SK-N-SH (cell line): ENCODE results near the gene TMEM269. TPM values are rescaled to one million over a fixed set of nuclear protein-coding genes. Genes with fewer than 3 reads are reported as not detected.

ENCODE experiments used
- CTCF ChIA-PET: fragments of 300-600, 350-600 bp; formaldehyde crosslinking; extraction: SDS; loops from one replicate; lab custom pipeline; 2021; lab: Yijun Ruan, JAX
- POLR2A ChIA-PET: fragments of 350-600 bp; sonication (Branson Sonifier 250); formaldehyde crosslinking; extraction: SDS; loops from one replicate; lab custom pipeline; 2020; ENCODE audit warnings: antibody characterized with exemption, inconsistent platforms; lab: Yijun Ruan, JAX
- DNase-seq: peaks from one replicate; pipeline ENCODE4 v3.0.0; 2012
- H2AFZ ChIP-seq: fragments of 200-600 bp; sonication (generic); 2 replicates; pipeline ENCODE4 v1.8.1; 2016; ENCODE audit warnings: antibody characterized with exemption, mild to moderate bottlenecking, low read depth
- H3F3A ChIP-seq: fragments of 200-600 bp; sonication (generic); replicated peaks from 2 replicates; pipeline ENCODE3; 2016; ENCODE audit warnings: antibody characterized with exemption, mild to moderate bottlenecking; ENCODE audit not compliant: insufficient read depth
- H3K27ac ChIP-seq, 2 experiments: fragments of 200-500 bp in 1 of 2; fragments of 200-600 bp in 1 of 2; sonication (Bioruptor generic) in 1 of 2; sonication (generic), shearing (Covaris generic) in 1 of 2; 2 replicates each; pipeline versions ENCODE4 v1.5.1 to v1.6.1; 2014 to 2016; ENCODE audit warnings: low read depth in 2 of 2, inconsistent platforms in 1 of 2, low read length in 1 of 2, mild to moderate bottlenecking in 1 of 2, mixed read lengths in 1 of 2
- H3K27me3 ChIP-seq: fragments of 200-600 bp; sonication (generic), shearing (Covaris generic); 2 replicates; pipeline ENCODE4 v1.6.1; 2016; ENCODE audit warnings: mixed run types; ENCODE audit not compliant: insufficient read depth
- H3K36me3 ChIP-seq, 2 experiments: fragments of 200-500 bp in 1 of 2; fragments of 200-600 bp in 1 of 2; sonication (Bioruptor generic) in 1 of 2; sonication (generic) in 1 of 2; replicated peaks in 1 of 2; 2 replicates each; pipeline versions ENCODE3 to v1.5.1; 2014 to 2016; ENCODE audit warnings: low read length in 1 of 2, mild to moderate bottlenecking in 1 of 2; ENCODE audit not compliant: insufficient read depth in 2 of 2, control insufficient read depth in 1 of 2
- H3K4me1 ChIP-seq, 2 experiments: fragments of 200-500 bp in 1 of 2; fragments of 200-600 bp in 1 of 2; sonication (Bioruptor generic) in 1 of 2; sonication (generic), shearing (Covaris generic) in 1 of 2; 2 replicates each; pipeline versions ENCODE4 v1.5.1 to v1.6.1; 2014 to 2016; ENCODE audit warnings: low read depth in 1 of 2, low read length in 1 of 2, mixed run types in 1 of 2; ENCODE audit not compliant: insufficient read depth in 2 of 2, control insufficient read depth in 1 of 2
- H3K4me2 ChIP-seq: fragments of 200-600 bp; sonication (generic), shearing (Covaris generic); 2 replicates; pipeline ENCODE4 v1.6.1; 2017; ENCODE audit warnings: mixed run types
- H3K4me3 ChIP-seq, 2 experiments: fragments of 200-500 bp in 1 of 2; fragments of 200-600 bp in 1 of 2; sonication (Bioruptor generic) in 1 of 2; sonication (generic), shearing (Covaris generic) in 1 of 2; 2 replicates each; pipeline versions ENCODE4 v1.5.1 to v1.8.1; 2014 to 2016; ENCODE audit warnings: low read depth in 2 of 2, inconsistent platforms in 1 of 2, low read length in 1 of 2, mild to moderate bottlenecking in 1 of 2, mixed read lengths in 1 of 2, moderate library complexity in 1 of 2
- H3K79me2 ChIP-seq: fragments of 200-600 bp; sonication (generic); 2 replicates; pipeline ENCODE4 v1.8.1; 2017; ENCODE audit warnings: mild to moderate bottlenecking; ENCODE audit not compliant: insufficient read depth
- H3K9ac ChIP-seq: fragments of 200-600 bp; sonication (generic); 2 replicates; pipeline ENCODE4 v1.6.1; 2017; ENCODE audit warnings: mixed run types
- H3K9me2 ChIP-seq: fragments of 200-600 bp; sonication (generic); 2 replicates; pipeline ENCODE4 v1.6.1; 2017; ENCODE audit warnings: mixed run types
- H3K9me3 ChIP-seq: fragments of 200-600 bp; sonication (generic); 2 replicates; pipeline ENCODE4 v1.6.1; 2017; ENCODE audit warnings: mixed run types, mild to moderate bottlenecking, moderate library complexity
- H4K20me1 ChIP-seq: fragments of 200-600 bp; sonication (generic); 2 replicates; pipeline ENCODE4 v1.6.1; 2017; ENCODE audit warnings: mild to moderate bottlenecking, mixed run types; ENCODE audit not compliant: insufficient read depth
- EZH2phosphoT487 ChIP-seq: fragments of 200-600 bp; sonication (generic); IDR thresholded peaks from 2 replicates; pipeline ENCODE4 v1.6.1; 2017; ENCODE audit warnings: low read depth, mixed run types, mild to moderate bottlenecking, antibody characterized with exemption, moderate library complexity, borderline replicate concordance
- FOXJ3 ChIP-seq: sonication (generic); formaldehyde crosslinking; IDR thresholded peaks from 2 replicates; pipeline ENCODE4 v1.5.1; 2020; ENCODE audit warnings: mild to moderate bottlenecking, missing genetic modification reagents
- GATA2 ChIP-seq: sonication (generic); formaldehyde crosslinking; IDR thresholded peaks from 2 replicates; pipeline ENCODE4 v1.5.0; 2020; ENCODE audit warnings: mild to moderate bottlenecking, missing genetic modification reagents
- JUND ChIP-seq: IDR thresholded peaks from 2 replicates; pipeline ENCODE4 v1.4.0; 2012
- MXI1 ChIP-seq: IDR thresholded peaks from 2 replicates; pipeline ENCODE4 v1.6.1; 2012; ENCODE audit warnings: mild to moderate bottlenecking, low read depth, low read length, improper control_type of control experiment
- POLR2AphosphoS5 ChIP-seq: IDR thresholded peaks from 2 replicates; pipeline ENCODE4 v1.6.1; 2012; ENCODE audit warnings: low read depth, low read length
- RXRA ChIP-seq: IDR thresholded peaks from 2 replicates; pipeline ENCODE4 v1.4.0; 2012; ENCODE audit warnings: low read depth, mild to moderate bottlenecking, borderline replicate concordance
- SIN3A ChIP-seq: IDR thresholded peaks from 2 replicates; pipeline ENCODE4 v1.6.1; 2012; ENCODE audit warnings: low read depth, mild to moderate bottlenecking, low read length, moderate library complexity, borderline replicate concordance
- SMC3 ChIP-seq: IDR thresholded peaks from 2 replicates; pipeline ENCODE4 v1.6.1; 2012; ENCODE audit warnings: low read depth, low read length, improper control_type of control experiment
- WGBS: methylation state at CpG from one replicate; pipeline ENCODE4 v1.1.6; 2017; ENCODE audit warnings: low lambda C conversion rate; 5-methylcytosine and 5-hydroxymethylcytosine counted together
- polyA plus RNA-seq, 3 experiments: library from polyadenylated mRNA; depleted of rRNA; stranded (reverse); fragments of >200 nt; gene quantifications; 2 replicates each; pipeline ENCODE4 v1.2.3, GENCODE V29; 2012
- TF ChIP-seq, protein P1 (sequence below): fragments of 200-600 bp; sonication (generic); IDR thresholded peaks from 2 replicates; pipeline ENCODE4 v1.6.1; 2017; ENCODE audit warnings: antibody characterized with exemption, mild to moderate bottlenecking, moderate library complexity
- TF ChIP-seq, protein P2 (sequence below): fragments of 150-350 bp; IDR thresholded peaks from 2 replicates; pipeline ENCODE4 v1.6.1; 2016; ENCODE audit warnings: mild to moderate bottlenecking, low read depth, low read length
- TF ChIP-seq, protein P3 (sequence below): IDR thresholded peaks from 2 replicates; pipeline ENCODE4 v1.6.1; 2012; ENCODE audit warnings: mild to moderate bottlenecking, low read depth, low read length, moderate library complexity

Gene TMEM269
- polyA plus RNA-seq, 1 of the 3 experiments (the other 2 are of a cell fraction) = 0.05 TPM

DNA sequence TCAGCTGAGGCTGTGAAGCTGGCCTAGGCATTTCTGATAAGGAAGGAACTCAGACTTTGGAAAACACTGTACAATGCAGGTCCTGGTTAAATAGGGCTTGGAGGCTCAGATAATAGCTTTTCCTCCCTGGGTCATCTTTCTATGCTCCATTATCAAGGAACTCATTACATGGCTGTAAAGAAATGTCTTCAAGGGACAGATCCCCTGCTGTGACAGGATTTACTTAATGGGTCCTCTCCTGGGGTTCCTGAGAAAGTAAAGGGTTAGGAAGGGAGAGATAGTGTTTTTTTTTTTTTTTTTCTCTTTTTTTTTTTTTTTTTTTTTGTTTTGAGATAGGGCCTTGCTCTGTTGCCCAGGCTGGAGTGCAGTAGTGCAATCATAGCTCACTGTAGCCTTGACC, 46.5 kb downstream of the TMEM269 start:
- H3F3A ChIP-seq = no peaks in the 10 kb centered on the region
- peaks cover 0 to 4% of the 10 kb centered on the region in 2 experiments for H3K36me3 ChIP-seq
- no peak for DNase-seq
- no peak overlapping the region for H3K9ac ChIP-seq
- no peak overlapping the region for H2AFZ ChIP-seq
- no peaks in the 10 kb centered on the region for H3K27me3 ChIP-seq
- peaks cover 0 to 6% of the 10 kb centered on the region in 2 experiments; a peak in 1 of 4 replicates for H3K4me1 ChIP-seq
- no peaks in the 10 kb centered on the region for H3K9me2 ChIP-seq
- ChIA-PET CTCF (interaction anchor here (0.8 to 1.9 kb wide), 2 partner anchors 16 to 53 kb away, joined by 3 to 4 read pairs; no protein-coding TSS in a partner anchor), POLR2A (no interaction called here)
- no peaks in the 10 kb centered on the region for H3K79me2 ChIP-seq
- no peaks in the 10 kb centered on the region for H3K9me3 ChIP-seq
- no peaks in the 10 kb centered on the region for H4K20me1 ChIP-seq
- TF ChIP-seq RXRA = no peak
- no peak for TF ChIP-seq GATA2 (CRISPR knock-in tag)
- TF ChIP-seq POLR2AphosphoS5 = no peak
- no peak overlapping the region for H3K4me2 ChIP-seq
- no peak overlapping the region for H3K4me3 ChIP-seq
- no peak overlapping the region for H3K27ac ChIP-seq

DNA sequence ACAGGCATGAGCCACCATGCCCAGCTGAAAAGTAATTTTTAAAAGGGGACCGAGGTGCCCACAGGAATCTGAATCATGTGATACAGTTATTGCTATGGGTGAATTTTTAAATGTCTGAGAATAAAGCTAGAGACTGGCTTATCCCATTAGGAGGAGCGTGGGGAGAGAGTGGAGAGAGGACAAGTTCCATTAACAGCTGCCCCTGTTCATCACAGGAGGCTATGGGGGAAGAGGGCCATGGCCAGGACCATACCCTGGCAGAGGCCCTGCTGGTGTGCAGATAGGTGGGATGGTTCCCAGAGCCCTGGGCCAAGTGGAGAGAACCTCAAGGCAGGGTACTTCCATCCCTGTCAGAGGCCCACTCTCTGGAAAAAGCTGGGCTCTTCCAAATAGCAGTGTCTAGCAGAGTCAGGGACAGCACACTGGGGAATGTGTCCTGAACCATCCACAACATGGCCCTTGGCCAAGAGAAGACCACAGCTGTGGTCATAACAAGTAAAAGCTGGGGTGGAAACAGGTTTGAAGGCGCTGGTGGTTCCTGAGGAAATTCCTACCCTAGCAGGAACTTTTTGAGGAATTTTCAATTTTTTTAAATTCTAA, 48.0 kb downstream of the TMEM269 start:
- no peaks in the 10 kb centered on the region for H4K20me1 ChIP-seq
- H3K9me2 ChIP-seq = no peaks in the 10 kb centered on the region
- H3K79me2 ChIP-seq = no peaks in the 10 kb centered on the region
- TF ChIP-seq, protein P1, sequence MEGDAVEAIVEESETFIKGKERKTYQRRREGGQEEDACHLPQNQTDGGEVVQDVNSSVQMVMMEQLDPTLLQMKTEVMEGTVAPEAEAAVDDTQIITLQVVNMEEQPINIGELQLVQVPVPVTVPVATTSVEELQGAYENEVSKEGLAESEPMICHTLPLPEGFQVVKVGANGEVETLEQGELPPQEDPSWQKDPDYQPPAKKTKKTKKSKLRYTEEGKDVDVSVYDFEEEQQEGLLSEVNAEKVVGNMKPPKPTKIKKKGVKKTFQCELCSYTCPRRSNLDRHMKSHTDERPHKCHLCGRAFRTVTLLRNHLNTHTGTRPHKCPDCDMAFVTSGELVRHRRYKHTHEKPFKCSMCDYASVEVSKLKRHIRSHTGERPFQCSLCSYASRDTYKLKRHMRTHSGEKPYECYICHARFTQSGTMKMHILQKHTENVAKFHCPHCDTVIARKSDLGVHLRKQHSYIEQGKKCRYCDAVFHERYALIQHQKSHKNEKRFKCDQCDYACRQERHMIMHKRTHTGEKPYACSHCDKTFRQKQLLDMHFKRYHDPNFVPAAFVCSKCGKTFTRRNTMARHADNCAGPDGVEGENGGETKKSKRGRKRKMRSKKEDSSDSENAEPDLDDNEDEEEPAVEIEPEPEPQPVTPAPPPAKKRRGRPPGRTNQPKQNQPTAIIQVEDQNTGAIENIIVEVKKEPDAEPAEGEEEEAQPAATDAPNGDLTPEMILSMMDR = no peak
- TF ChIP-seq JUND (no peak), SIN3A (no peak), MXI1 (no peak), EZH2phosphoT487 (no peak), SMC3 (no peak), FOXJ3 (CRISPR knock-in tag) (no peak)
- TF ChIP-seq, protein P2, sequence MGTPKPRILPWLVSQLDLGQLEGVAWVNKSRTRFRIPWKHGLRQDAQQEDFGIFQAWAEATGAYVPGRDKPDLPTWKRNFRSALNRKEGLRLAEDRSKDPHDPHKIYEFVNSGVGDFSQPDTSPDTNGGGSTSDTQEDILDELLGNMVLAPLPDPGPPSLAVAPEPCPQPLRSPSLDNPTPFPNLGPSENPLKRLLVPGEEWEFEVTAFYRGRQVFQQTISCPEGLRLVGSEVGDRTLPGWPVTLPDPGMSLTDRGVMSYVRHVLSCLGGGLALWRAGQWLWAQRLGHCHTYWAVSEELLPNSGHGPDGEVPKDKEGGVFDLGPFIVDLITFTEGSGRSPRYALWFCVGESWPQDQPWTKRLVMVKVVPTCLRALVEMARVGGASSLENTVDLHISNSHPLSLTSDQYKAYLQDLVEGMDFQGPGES = no peak
- TF ChIP-seq, protein P3, sequence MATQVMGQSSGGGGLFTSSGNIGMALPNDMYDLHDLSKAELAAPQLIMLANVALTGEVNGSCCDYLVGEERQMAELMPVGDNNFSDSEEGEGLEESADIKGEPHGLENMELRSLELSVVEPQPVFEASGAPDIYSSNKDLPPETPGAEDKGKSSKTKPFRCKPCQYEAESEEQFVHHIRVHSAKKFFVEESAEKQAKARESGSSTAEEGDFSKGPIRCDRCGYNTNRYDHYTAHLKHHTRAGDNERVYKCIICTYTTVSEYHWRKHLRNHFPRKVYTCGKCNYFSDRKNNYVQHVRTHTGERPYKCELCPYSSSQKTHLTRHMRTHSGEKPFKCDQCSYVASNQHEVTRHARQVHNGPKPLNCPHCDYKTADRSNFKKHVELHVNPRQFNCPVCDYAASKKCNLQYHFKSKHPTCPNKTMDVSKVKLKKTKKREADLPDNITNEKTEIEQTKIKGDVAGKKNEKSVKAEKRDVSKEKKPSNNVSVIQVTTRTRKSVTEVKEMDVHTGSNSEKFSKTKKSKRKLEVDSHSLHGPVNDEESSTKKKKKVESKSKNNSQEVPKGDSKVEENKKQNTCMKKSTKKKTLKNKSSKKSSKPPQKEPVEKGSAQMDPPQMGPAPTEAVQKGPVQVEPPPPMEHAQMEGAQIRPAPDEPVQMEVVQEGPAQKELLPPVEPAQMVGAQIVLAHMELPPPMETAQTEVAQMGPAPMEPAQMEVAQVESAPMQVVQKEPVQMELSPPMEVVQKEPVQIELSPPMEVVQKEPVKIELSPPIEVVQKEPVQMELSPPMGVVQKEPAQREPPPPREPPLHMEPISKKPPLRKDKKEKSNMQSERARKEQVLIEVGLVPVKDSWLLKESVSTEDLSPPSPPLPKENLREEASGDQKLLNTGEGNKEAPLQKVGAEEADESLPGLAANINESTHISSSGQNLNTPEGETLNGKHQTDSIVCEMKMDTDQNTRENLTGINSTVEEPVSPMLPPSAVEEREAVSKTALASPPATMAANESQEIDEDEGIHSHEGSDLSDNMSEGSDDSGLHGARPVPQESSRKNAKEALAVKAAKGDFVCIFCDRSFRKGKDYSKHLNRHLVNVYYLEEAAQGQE = no peak
- 81% methylated on average over 3 of the region's 3 CpGs for WGBS
- no peak for DNase-seq
- no peak overlapping the region for H3K4me3 ChIP-seq
- ChIA-PET CTCF (no interaction called here), POLR2A (no interaction called here)
- H3K27me3 ChIP-seq = no peaks in the 10 kb centered on the region
- peaks cover 0 to 6% of the 10 kb centered on the region in 2 experiments; a peak in 1 of 4 replicates for H3K4me1 ChIP-seq
- no peak overlapping the region for H3K27ac ChIP-seq
- no peaks in the 10 kb centered on the region for H3F3A ChIP-seq
- peaks cover 0 to 4% of the 10 kb centered on the region in 2 experiments for H3K36me3 ChIP-seq
- H2AFZ ChIP-seq = no peak overlapping the region
- H3K9ac ChIP-seq = no peak overlapping the region
- no peak overlapping the region for H3K4me2 ChIP-seq
- H3K9me3 ChIP-seq = no peaks in the 10 kb centered on the region
